Measurements from ENCODE around the gene UBC.

- TF ChIP-seq ELK1 (IDR thresholded peaks at IDR 0.05; ENCODE audit: borderline replicate concordance, low read depth, low read length) (no peak), MAFK (IDR thresholded peaks at IDR 0.05; ENCODE audit: low read depth, low read length) (no peak), POLR2A (IDR thresholded peaks at IDR 0.05; ENCODE audit: low read depth, low read length) (no peak; the same call in 1 of the 2 replicates), CEBPB (IDR thresholded peaks at IDR 0.05; ENCODE audit: low read depth, low read length) (no peak), CTCF (conservative IDR thresholded peaks at IDR 0.05; ENCODE audit: low read depth, low read length) (no peak), BHLHE40 (IDR thresholded peaks at IDR 0.05; ENCODE audit: low read depth, low read length) (no peak), RCOR1 (IDR thresholded peaks at IDR 0.05; ENCODE audit: insufficient replicate concordance, low read length) (no peak), USF2 (IDR thresholded peaks at IDR 0.05; ENCODE audit: low read depth, low read length) (no peak), RAD21 (IDR thresholded peaks at IDR 0.05; ENCODE audit: low read length) (no peak)
Measured at GRCh38 chr12:124909831-124910560, 4.5 kb downstream of the UBC start.
